ENCODE measurements around the gene ZDHHC20. TPM values are rescaled to one million over a fixed set of nuclear protein-coding genes. Genes with fewer than 3 reads are reported as not detected.

ZDHHC20 gene
- total and polyA plus RNA-seq, 2 of the 13 experiments (the other 11 are each of a cell fraction or from before 2014, with no cell fraction given): 19.9 to 59.9 TPM

DNA sequence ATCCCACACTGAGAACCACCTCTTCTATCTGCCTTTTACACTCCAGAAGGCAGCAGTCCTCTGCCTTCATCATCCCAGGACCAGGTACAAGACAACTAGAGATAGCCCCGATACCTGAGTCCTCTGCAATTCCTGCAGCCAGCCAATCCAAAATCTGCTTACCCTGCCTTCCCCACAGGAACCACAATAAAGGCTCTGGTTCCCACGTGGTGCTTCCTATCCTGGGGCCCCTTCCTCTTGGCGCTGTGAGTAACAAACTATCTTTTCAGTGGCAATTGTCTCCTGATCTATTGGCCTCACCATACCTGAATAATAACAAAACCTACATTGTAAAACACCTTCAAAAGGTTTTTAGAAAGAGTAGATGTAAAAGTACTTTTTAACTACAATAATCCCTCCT is 63.1 kb downstream of the ZDHHC20 start:
- WGBS (ENCODE audit: low lambda C conversion rate): 98% methylated on average over 3 of the region's 3 CpGs

DNA sequence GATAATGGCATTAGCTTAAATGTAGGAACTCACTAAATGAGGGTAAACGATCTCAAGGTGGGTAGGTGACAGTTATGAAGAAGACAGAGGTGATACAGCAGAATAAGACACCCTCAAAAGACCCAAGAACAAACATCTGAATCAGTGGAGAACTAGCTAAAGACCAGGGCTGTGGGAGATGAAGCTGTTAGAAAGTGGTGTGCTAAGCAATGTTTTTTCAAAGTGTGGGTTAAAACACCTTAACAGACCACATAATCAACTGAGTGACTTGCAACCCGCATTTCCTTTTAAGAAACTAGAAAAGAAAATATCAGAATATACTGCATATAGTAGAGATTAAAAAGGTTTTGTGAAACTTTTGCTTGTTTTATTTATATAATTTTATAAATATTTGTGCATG is 70.0 kb downstream of the ZDHHC20 start:
- DNase-seq (ENCODE audit: low spot score) (no peak), FAIRE-seq (no peak), ATAC-seq (no peak)
- in situ Hi-C loops (cut with HindIII; ENCODE audit: extremely low pct_ligation_motif_present, low pct_unique_long_range_greater_than_20kb): no loop called here
- no peaks in the 10 kb centered on the region for H3K9me3 ChIP-seq (ENCODE audit: low read length)
- TF ChIP-seq, protein P1, sequence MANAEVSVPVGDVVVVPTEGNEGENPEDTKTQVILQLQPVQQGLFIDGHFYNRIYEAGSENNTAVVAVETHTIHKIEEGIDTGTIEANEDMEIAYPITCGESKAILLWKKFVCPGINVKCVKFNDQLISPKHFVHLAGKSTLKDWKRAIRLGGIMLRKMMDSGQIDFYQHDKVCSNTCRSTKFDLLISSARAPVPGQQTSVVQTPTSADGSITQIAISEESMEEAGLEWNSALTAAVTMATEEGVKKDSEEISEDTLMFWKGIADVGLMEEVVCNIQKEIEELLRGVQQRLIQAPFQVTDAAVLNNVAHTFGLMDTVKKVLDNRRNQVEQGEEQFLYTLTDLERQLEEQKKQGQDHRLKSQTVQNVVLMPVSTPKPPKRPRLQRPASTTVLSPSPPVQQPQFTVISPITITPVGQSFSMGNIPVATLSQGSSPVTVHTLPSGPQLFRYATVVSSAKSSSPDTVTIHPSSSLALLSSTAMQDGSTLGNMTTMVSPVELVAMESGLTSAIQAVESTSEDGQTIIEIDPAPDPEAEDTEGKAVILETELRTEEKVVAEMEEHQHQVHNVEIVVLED (CRISPR knock-in tag; IDR thresholded peaks at IDR 0.05; ENCODE audit: borderline replicate concordance): no peak
- TF ChIP-seq HNRNPH1 (optimal IDR thresholded peaks at IDR 0.05; ENCODE audit: low read depth, low read length): no peak
- no peak for TF ChIP-seq FOXP1 (IDR thresholded peaks at IDR 0.05)
- no peak for TF ChIP-seq FOXP1 (CRISPR knock-in tag; IDR thresholded peaks at IDR 0.05)
- no peak for TF ChIP-seq MXD4 (CRISPR knock-in tag; IDR thresholded peaks at IDR 0.05)
- POLR2A ChIA-PET: no interaction called here
- H3K9ac ChIP-seq (ENCODE audit: insufficient read depth, low read depth, low read length): no peak overlapping the region
- 97% methylated on average over 2 of the region's 2 CpGs for WGBS (ENCODE audit: low lambda C conversion rate)
- no TSS peak for BruUV-seq (replicated peaks)
- H3K79me2 ChIP-seq (ENCODE audit: insufficient read depth, low read length): no peaks in the 10 kb centered on the region
- no peak overlapping the region for H3K27ac ChIP-seq (ENCODE audit: extremely low read length, insufficient read depth, low read length)
- CTCF ChIA-PET (ENCODE audit: low intra/inter-chr PET ratio, low total read pairs): no interaction called here
- no peaks in the 10 kb centered on the region for H3K4me1 ChIP-seq (ENCODE audit: insufficient read depth, low read length)
- intact Hi-C loops (cut with micrococcal nuclease; ENCODE audit: unreplicated experiment): no loop called here
- no peak overlapping the region for H3K4me2 ChIP-seq (ENCODE audit: low read depth, low read length)
- no peak overlapping the region for H3K4me3 ChIP-seq (replicated peaks in 1 of 3; ENCODE audit: insufficient read depth in 1 of 3, low read depth in 2 of 3, low read length in 3 of 3)
- no peaks in the 10 kb centered on the region for H4K20me1 ChIP-seq (ENCODE audit: insufficient read depth, low read length)
- no peaks in the 10 kb centered on the region for H3K27me3 ChIP-seq (ENCODE audit: control insufficient read depth in 1 of 2, insufficient read depth in 2 of 2, low read length in 2 of 2)
- H3K36me3 ChIP-seq (replicated peaks in 1 of 2; ENCODE audit: control insufficient read depth in 1 of 2, insufficient read depth in 2 of 2, low read length in 2 of 2): peaks cover 3 to 26% of the 10 kb centered on the region in 2 experiments
- no peak overlapping the region for H2AFZ ChIP-seq (ENCODE audit: low read length)

More for the DNA sequence above, 63.1 kb downstream of the ZDHHC20 start:
- Histone ChIP-seq H3K27me3 (ENCODE audit: control insufficient read depth in 1 of 2, insufficient read depth in 2 of 2, low read length in 2 of 2) (no peaks in the 10 kb centered on the region), H3K79me2 (ENCODE audit: insufficient read depth, low read length) (no peaks in the 10 kb centered on the region), H3K9ac (ENCODE audit: insufficient read depth, low read depth, low read length) (no peak overlapping the region), H4K20me1 (ENCODE audit: insufficient read depth, low read length) (no peaks in the 10 kb centered on the region), H3K4me3 (replicated peaks in 1 of 3; ENCODE audit: insufficient read depth in 1 of 3, low read depth in 2 of 3, low read length in 3 of 3) (no peak overlapping the region), H3K4me1 (ENCODE audit: insufficient read depth, low read length) (no peaks in the 10 kb centered on the region), H2AFZ (ENCODE audit: low read length) (no peak overlapping the region), H3K9me3 (ENCODE audit: low read length) (no peaks in the 10 kb centered on the region), H3K36me3 (replicated peaks in 1 of 2; ENCODE audit: control insufficient read depth in 1 of 2, insufficient read depth in 2 of 2, low read length in 2 of 2) (peaks cover 4 to 9% of the 10 kb centered on the region in 2 experiments; a peak in 3 of 5 replicates), H3K4me2 (ENCODE audit: low read depth, low read length) (no peak overlapping the region), H3K27ac (ENCODE audit: extremely low read length, insufficient read depth, low read length) (no peak overlapping the region)
- BruUV-seq (replicated peaks): no TSS peak
- FAIRE-seq: no peak
- in situ Hi-C loops (cut with HindIII; ENCODE audit: extremely low pct_ligation_motif_present, low pct_unique_long_range_greater_than_20kb): no loop called here
- no peak for DNase-seq (ENCODE audit: low spot score)
- CTCF ChIA-PET (ENCODE audit: low intra/inter-chr PET ratio, low total read pairs): no interaction called here
- POLR2A ChIA-PET: no interaction called here
- no peak for ATAC-seq
- intact Hi-C loops (cut with micrococcal nuclease; ENCODE audit: unreplicated experiment): no loop called here
- TF ChIP-seq IKZF4 (CRISPR knock-in tag; IDR thresholded peaks at IDR 0.05; ENCODE audit: borderline replicate concordance, low read depth, not compliant biosample characterization) (no peak), ATF1 (CRISPR knock-in tag; IDR thresholded peaks at IDR 0.05) (no peak), SAFB2 (CRISPR knock-in tag; IDR thresholded peaks at IDR 0.05; ENCODE audit: borderline replicate concordance, low read depth) (no peak), ZNF441 (CRISPR knock-in tag; IDR thresholded peaks at IDR 0.05; ENCODE audit: borderline replicate concordance) (no peak), MED13 (CRISPR knock-in tag; IDR thresholded peaks at IDR 0.05) (no peak), THAP7 (CRISPR knock-in tag; IDR thresholded peaks at IDR 0.05) (no peak)
